ENCODE results near the gene CEACAM16. TPM values are rescaled to one million over a fixed set of nuclear protein-coding genes. Genes with fewer than 3 reads are reported as not detected.

Gene CEACAM16
- polyA plus RNA-seq, 1 donor from 2014 or later = not detected

GRCh38 chr19:44738136-44738535 is 39.2 kb downstream of the CEACAM16 start:
- no peaks in the 10 kb centered on the region for H3F3A ChIP-seq (ENCODE audit: insufficient read depth, low read length, poor library complexity, severe bottlenecking)
- no peaks in the 10 kb centered on the region for H3K9me3 ChIP-seq (ENCODE audit: low read length)
- no peak overlapping the region for H3K4me2 ChIP-seq (ENCODE audit: low read length)
- H3K9ac ChIP-seq (ENCODE audit: low read length) = no peak overlapping the region
- H3K27ac ChIP-seq (ENCODE audit: low read length) = no peak overlapping the region
- no peak for TF ChIP-seq REST (IDR thresholded peaks at IDR 0.05; ENCODE audit: borderline replicate concordance)
- TF ChIP-seq EZH2 (IDR thresholded peaks at IDR 0.05; ENCODE audit: borderline replicate concordance, insufficient read depth, low read length, poor library complexity, severe bottlenecking) = no peak
- TF ChIP-seq TAF1 (IDR thresholded peaks at IDR 0.05; ENCODE audit: low read depth) = no peak
- TF ChIP-seq RAD21 (conservative IDR thresholded peaks at IDR 0.05) = no peak
- TF ChIP-seq SMC3 (conservative IDR thresholded peaks at IDR 0.05; ENCODE audit: poor library complexity) = no peak
- no peak for TF ChIP-seq EP300 (conservative IDR thresholded peaks at IDR 0.05; ENCODE audit: poor library complexity, severe bottlenecking)
- no peak for TF ChIP-seq MXI1 (conservative IDR thresholded peaks at IDR 0.05; ENCODE audit: poor library complexity, severe bottlenecking)
- no peaks in the 10 kb centered on the region for H3K27me3 ChIP-seq (ENCODE audit: insufficient read depth, low read depth, low read length)
- H2AFZ ChIP-seq (ENCODE audit: low read depth, low read length) = no peak overlapping the region
- H3K79me2 ChIP-seq (replicated peaks; ENCODE audit: insufficient read depth, low read length) = no peaks in the 10 kb centered on the region
- H3K4me3 ChIP-seq (ENCODE audit: low read length) = no peak overlapping the region
- H3K9me2 ChIP-seq (ENCODE audit: insufficient read depth, low read length) = no peaks in the 10 kb centered on the region
- H3K36me3 ChIP-seq (ENCODE audit: insufficient read depth, low read length) = no peaks in the 10 kb centered on the region
- no peaks in the 10 kb centered on the region for H4K20me1 ChIP-seq (ENCODE audit: insufficient read depth)

GRCh38 chr19:44738603-44739558 is 39.9 kb downstream of the CEACAM16 start:
- Histone ChIP-seq H3K9me2 (ENCODE audit: insufficient read depth, low read length) (no peaks in the 10 kb centered on the region), H3K4me2 (ENCODE audit: low read length) (no peak overlapping the region), H2AFZ (ENCODE audit: low read depth, low read length) (no peak overlapping the region), H3K27ac (ENCODE audit: low read length) (no peak overlapping the region), H3K4me3 (ENCODE audit: low read length) (no peak overlapping the region), H3F3A (ENCODE audit: insufficient read depth, low read length, poor library complexity, severe bottlenecking) (no peaks in the 10 kb centered on the region), H3K36me3 (ENCODE audit: insufficient read depth, low read length) (no peaks in the 10 kb centered on the region), H3K9ac (ENCODE audit: low read length) (no peak overlapping the region), H3K79me2 (replicated peaks; ENCODE audit: insufficient read depth, low read length) (no peaks in the 10 kb centered on the region), H4K20me1 (ENCODE audit: insufficient read depth) (no peaks in the 10 kb centered on the region), H3K9me3 (ENCODE audit: low read length) (no peaks in the 10 kb centered on the region), H3K27me3 (ENCODE audit: insufficient read depth, low read depth, low read length) (no peaks in the 10 kb centered on the region)
- no peak for TF ChIP-seq RAD21 (conservative IDR thresholded peaks at IDR 0.05)
- no peak for TF ChIP-seq REST (IDR thresholded peaks at IDR 0.05; ENCODE audit: borderline replicate concordance)
- TF ChIP-seq EP300 (conservative IDR thresholded peaks at IDR 0.05; ENCODE audit: poor library complexity, severe bottlenecking) = no peak
- TF ChIP-seq EZH2 (IDR thresholded peaks at IDR 0.05; ENCODE audit: borderline replicate concordance, insufficient read depth, low read length, poor library complexity, severe bottlenecking) = no peak
- no peak for TF ChIP-seq MXI1 (conservative IDR thresholded peaks at IDR 0.05; ENCODE audit: poor library complexity, severe bottlenecking)
- no peak for TF ChIP-seq SMC3 (conservative IDR thresholded peaks at IDR 0.05; ENCODE audit: poor library complexity)
- no peak for TF ChIP-seq CTCF (IDR thresholded peaks at IDR 0.05; ENCODE audit: poor library complexity, severe bottlenecking)
- TF ChIP-seq POLR2AphosphoS5 (IDR thresholded peaks at IDR 0.05) = no peak
- TF ChIP-seq TAF1 (IDR thresholded peaks at IDR 0.05; ENCODE audit: low read depth) = no peak
